Tibial nerve (tissue), 4 donors: ENCODE results near the gene POMGNT1.
A peak's percentile ranks its signal among the peaks of the same experiment; 100 is the strongest.

Source experiments
- CTCF ChIP-seq, 5 experiments: fragments of 200-600 bp in 3 of 5; fragments of 450-650 bp in 2 of 5; sonication (generic) in 3 of 5; IDR thresholded peaks; one replicate each; pipeline ENCODE4 v1.5.1; 2016 to 2019; ENCODE audit warnings: antibody characterized with exemption in 5 of 5, mild to moderate bottlenecking in 3 of 5, moderate library complexity in 2 of 5
- EP300 ChIP-seq, 2 donors: sonication (generic); formaldehyde crosslinking; IDR thresholded peaks; one replicate each; pipeline ENCODE4 v1.6.1; 2017; ENCODE audit warnings: antibody characterized with exemption in 2 of 2, mild to moderate bottlenecking in 1 of 2
- POLR2A ChIP-seq, 2 donors: fragments of 450-650 bp; IDR thresholded peaks; one replicate each; pipeline ENCODE4 v1.6.1; 2017; ENCODE audit warnings: antibody characterized with exemption in 2 of 2, mild to moderate bottlenecking in 2 of 2, moderate library complexity in 2 of 2

- no peak for TF ChIP-seq POLR2A (IDR thresholded peaks at IDR 0.05)
- TF ChIP-seq CTCF (IDR thresholded peaks at IDR 0.05), result no peak
- peak in 1 of 2 donors; percentile 35 for TF ChIP-seq EP300 (IDR thresholded peaks at IDR 0.05)
Measured at GRCh38 chr1:46174448-46175231, 23.6 kb downstream of the POMGNT1 start, which contains the start of gene TSPAN1.
